GM12865 (cell line): Measurements from ENCODE around the gene GNMT.

Experiments used
- DNase-seq: peaks from one replicate; pipeline ENCODE4 v3.0.0; 2010; ENCODE audit warnings: low read depth
- H3K4me3 ChIP-seq: 2 replicates; pipeline ENCODE4 v1.5.1; 2011; ENCODE audit warnings: mild to moderate bottlenecking, low read depth, low read length, control low read depth
- CTCF ChIP-seq: IDR thresholded peaks from 2 replicates; pipeline ENCODE4 v1.5.1; 2011; ENCODE audit warnings: low read length, control low read depth, low read depth, inconsistent platforms; ENCODE audit not compliant: insufficient read depth; ENCODE audit errors: missing control alignments

GNMT gene

GRCh38 chr6:42981836-42982235, 21.3 kb downstream of the GNMT start:
- H3K4me3 ChIP-seq: no peak overlapping the region
- DNase-seq: no peak
- TF ChIP-seq CTCF: no peak

- peak; percentile 99 for DNase-seq
- peak within 1 kb of the TSS; percentile 95 for H3K4me3 ChIP-seq
- TF ChIP-seq CTCF: no peak
Measured at GRCh38 chr6:42984001-42984923, 23.7 kb downstream of the GNMT start, which contains the start of gene PPP2R5D. Gene PPP2R5D, plus strand, starts transcription at chr6:42984570. Its CDS starts 108 bp downstream, at chr6:42984678.

- TF ChIP-seq CTCF: no peak
- H3K4me3 ChIP-seq: peak overlapping the region; percentile 95
- DNase-seq: peak; percentile 30
Measured at GRCh38 chr6:42984924-42985475, 24.4 kb downstream of the GNMT start.

- no peak for TF ChIP-seq CTCF
- DNase-seq: no peak
- H3K4me3 ChIP-seq: no peak overlapping the region
Measured at GRCh38 chr6:42987533-42988451, 27.2 kb downstream of the GNMT start.

GRCh38 chr6:42988486-42989020, 28.0 kb downstream of the GNMT start:
- TF ChIP-seq CTCF: no peak
- no peak overlapping the region for H3K4me3 ChIP-seq
- no peak for DNase-seq

GRCh38 chr6:42989923-42990322, 29.4 kb downstream of the GNMT start:
- TF ChIP-seq CTCF: no peak
- DNase-seq: no peak
- H3K4me3 ChIP-seq: no peak overlapping the region
